GM21529 (cell line): ENCODE data around the gene MYLK.
"Not testable (repeated sequence)": the region's sequence is repeated elsewhere in the genome, so short reads cannot be mapped to it uniquely, and the experiment has no call there.

ENCODE experiments used
- ATAC-seq: cut with Tn5 transposase; IDR thresholded peaks from one replicate; pipeline ENCODE4 v1.9.1; 2021; ENCODE audit not compliant: unreplicated experiment

MYLK gene

DNA sequence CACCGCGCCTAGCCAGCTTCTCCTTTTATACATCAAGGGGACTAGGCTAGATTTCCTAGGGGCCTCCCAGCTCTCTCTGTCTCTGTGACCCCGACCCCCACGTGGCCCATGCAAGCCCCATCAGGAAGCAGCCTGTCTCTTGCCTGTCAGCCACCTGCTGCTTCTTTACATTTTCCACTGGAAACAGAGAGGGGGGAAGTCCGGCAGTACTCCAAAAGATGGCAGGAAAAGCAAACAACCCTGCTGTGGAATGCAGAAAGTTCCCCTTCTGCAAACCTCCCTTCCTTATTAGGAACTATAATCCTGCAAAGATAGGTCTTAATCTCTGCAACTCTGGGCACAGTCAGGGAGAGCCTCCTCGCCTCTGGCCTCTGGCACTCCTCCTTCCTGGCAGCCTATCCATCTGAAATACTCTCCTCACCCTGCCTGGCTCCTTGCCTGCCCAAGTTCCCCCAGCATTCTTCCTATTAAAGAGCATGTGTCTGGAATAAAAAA is 251.9 kb downstream of the MYLK start:
- ATAC-seq = no peak

DNA sequence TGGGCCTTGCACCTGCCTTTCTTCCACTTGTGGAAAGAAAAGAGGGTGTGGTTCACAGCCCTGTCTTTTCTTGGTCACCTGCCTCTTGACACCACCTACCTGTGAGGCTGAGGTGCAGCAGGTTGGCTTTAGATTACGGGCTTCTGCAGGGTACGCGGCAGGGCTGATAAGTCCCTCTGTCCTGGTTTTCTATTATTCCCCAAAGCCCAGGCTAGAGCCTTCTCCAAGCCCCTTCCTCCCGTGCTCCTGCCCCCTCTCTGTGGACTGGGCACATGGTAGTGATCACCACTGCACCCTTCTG is 254.4 kb downstream of the MYLK start:
- no peak for ATAC-seq

DNA sequence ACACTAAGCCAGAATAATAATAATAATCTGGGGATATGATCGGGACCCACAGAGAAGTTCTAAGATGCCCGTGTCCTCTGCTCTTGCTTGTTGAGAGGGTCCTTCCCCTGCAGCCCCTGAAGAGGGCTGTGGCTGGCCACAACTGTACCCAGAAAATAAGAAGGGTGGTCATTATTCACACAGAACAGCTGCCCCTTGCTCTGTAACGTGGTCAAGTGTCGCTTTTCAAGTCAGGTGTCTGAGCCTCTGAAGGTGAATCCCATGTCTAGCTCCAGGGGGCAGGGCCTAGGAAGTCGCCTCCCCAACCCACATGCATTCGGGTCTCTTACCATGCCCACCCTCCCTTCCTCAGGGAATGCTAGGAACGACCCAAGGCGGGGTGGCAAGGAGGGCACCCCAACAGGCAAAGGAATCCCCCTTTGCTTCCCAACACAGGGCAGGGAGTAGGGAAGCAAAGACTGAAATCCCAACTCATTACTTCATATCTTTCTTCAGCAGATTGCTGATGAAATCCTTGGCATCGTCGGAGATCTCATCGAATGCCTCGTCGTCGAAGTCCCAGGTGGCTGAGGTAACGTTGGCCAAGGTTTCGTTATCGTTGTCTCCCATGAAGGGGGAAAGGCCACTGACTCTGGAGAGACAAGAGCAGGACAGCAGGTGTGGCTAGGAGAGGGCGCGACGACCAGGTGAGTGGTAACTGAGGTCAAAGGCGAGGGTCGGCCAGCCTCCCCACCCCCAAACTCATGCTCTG is 255.0 kb downstream of the MYLK start:
- ATAC-seq = no peak

DNA sequence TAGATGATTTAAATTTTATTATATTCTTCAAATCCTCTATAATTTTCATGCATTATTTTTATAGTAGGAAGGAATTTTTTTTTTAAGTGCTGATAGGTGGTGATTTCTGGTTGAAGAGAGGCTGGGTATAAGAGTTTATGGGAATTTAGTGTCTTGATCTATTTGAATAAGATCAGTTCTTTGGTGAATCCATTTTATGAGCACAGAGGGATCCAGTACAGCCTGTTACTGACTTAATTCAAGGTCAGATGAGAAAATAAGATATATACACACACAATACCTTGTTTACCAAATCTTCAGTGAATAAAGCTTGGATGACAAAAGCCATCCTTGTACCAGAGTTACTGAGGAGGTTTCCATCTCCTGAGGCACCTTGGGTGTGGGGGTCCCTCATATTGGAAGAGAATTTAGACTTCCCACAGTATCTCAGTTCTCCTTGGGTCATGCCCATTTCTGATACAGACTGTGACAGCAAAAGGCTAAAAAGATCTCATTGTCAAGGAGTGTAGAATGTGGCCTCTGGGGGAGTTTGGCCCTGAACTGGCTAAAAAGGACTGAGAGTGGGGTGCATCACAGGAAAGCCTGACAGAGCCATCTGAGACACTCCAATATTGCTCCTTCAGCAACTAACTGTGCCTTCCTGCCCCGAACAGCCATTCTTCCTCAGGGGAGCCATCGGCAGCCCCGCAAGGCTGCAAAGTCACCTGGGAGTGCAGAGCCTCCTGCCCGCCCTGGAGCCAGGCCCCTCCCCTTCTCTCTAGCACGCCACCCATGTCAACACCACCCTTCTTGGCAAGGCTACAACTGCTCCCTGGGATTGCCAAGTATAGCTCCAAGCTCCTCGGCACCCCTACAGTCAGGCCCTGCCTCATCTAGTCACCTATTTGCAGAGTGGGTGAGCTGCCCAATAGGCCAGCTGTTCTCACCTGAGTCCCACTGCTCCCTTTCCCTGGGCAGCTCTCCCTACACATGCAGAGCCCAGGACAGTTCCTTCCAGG is 256.2 kb downstream of the MYLK start:
- ATAC-seq = no peak

DNA sequence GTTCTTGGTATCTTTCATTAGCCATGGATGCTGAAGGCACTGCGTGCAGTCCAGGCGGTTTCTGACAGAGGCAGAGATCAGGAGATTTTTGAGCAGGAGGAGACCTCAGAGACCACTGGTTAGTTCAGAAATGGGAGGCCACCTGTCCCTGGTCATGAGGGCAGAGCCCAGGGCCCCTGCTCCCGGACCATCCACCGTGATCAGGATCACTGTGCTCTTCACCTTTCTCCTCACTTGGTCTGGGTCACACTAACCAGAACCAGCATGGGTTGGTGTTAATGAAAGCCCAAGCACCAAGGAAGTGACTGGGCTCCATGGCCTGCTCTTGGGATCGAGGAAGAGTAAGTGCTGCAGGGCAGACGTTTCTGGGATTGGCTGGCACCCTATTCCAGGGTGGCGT is 257.3 kb downstream of the MYLK start:
- ATAC-seq = no peak

DNA sequence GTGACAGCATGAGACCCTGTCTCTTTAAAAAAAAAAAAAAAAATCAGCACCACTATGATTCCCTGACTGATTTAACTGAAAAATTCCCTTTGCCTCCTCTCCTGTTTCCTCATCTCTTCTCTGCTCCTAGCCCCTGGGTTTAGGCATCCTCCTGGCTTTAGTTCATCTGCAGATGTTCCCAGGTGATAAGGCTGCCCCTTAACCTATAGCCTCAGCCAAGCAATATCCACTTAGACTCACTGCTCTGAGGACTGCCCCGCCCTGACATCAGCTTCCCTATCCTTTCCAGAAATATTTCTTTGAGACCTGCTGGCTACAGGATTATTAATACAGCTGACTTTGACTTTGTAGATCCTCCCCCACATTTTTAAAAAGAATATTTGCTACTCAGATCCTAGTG is 259.8 kb downstream of the MYLK start:
- ATAC-seq = no peak

DNA sequence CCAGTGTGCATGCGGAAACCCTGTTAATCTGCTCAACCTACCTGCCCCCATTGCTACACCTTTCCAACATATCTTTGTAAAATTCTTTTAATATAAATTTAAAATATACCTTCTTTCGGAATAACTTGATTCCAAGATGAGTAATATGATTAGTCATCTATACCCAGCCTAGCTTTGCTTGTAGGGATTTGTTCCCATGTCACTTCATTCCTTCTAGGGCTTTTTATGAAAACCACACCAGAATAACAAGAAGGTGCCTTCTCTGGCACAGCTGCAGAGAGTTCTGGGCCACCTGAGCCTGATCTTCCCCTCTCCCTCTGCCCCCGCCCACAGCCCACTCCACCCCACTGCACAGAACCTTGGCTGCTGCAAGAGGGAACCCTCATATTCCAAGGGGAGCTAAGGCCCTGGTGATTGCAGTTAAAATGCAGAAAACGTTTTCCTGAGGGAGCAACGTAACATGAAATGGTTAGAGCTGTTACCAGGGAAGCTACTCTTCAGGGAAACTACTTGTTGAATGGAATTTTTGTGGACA is 260.7 kb downstream of the MYLK start:
- ATAC-seq = no peak

DNA sequence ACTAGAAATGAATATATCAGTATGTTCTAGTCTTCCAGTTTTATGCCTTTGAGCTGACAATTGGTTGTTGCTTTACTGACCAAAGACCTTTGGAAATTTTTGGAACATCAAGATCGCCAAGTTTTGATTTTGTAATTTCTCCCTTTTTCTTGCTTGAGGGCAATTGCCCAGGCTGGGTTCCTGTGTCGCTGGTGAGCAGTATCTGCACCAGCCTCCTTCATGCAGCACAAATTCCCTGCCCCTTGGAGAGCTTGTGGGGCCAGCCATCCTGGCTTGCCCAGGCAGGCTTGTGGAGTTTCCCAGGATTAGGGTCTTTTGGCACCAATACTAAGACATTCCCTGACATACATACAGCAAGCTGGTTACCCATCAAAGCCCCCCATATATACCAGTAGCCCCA is 261.4 kb downstream of the MYLK start:
- ATAC-seq = no peak

DNA sequence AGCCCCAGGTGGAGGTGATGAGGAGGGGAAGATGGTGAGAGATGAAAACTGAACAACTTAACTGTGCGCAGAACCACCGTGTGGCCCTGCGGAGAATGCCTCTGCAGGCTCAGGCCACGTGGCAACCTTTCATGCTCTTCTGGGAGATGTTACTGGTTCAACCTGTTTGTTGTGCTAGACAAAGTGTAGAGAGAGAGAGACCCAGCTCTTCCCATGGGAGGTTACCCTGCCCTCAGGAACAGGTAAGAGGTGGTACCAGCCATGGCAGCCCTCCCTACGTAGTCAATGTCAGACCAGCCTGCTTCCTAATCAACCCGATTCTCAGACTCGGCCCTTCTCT is 262.3 kb downstream of the MYLK start:
- ATAC-seq = no peak

DNA sequence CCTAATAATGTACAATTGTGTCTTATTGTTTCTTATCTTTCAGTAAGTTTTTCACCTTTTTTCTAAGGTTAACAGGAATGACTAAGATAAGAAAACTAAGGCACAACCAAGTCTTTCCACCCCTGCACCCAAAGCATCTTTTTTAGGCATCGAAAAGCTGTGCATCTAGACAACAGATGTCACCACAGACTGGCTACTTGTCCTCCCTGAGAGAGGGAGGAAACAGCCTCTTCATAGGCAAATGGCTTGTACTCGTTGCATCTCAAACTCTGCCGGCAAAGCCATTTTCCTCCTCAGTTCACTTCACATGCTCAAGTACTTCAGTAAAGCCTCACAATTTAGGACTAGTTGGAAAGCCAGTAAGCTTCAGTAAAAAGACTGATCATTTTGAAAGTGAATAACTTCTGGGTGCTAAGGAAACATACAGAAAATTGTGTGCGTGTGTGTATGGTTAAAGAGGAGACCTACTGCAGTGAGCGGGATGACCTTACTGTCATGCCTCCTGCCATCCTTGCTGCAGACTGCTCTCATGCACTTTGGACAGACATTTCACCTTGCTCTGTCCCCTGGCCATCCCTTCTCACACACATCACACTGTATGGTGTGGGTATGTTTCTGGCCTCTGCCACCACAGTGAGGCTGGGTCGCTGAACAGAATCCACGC is 262.8 kb downstream of the MYLK start:
- ATAC-seq = no peak

DNA sequence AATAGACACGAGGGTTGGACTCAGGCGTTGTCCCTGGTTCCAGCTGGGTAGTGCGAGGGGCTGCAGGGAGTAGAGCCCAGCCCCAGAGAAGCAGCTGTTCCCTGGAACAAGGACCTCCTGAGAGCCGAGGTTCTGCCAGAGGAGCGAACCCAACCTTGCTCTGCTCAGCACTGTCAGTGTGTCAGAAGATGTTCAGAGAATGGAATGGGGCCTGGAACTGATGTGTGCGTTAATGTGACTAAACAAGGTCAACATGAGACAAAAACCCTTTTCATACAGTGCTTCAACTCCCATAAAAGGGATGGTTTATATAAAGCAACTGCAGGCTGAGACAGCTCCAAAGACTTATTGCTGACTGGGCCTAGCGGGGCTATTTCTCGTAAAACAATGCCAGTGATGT is 263.8 kb downstream of the MYLK start:
- no peak for ATAC-seq

DNA sequence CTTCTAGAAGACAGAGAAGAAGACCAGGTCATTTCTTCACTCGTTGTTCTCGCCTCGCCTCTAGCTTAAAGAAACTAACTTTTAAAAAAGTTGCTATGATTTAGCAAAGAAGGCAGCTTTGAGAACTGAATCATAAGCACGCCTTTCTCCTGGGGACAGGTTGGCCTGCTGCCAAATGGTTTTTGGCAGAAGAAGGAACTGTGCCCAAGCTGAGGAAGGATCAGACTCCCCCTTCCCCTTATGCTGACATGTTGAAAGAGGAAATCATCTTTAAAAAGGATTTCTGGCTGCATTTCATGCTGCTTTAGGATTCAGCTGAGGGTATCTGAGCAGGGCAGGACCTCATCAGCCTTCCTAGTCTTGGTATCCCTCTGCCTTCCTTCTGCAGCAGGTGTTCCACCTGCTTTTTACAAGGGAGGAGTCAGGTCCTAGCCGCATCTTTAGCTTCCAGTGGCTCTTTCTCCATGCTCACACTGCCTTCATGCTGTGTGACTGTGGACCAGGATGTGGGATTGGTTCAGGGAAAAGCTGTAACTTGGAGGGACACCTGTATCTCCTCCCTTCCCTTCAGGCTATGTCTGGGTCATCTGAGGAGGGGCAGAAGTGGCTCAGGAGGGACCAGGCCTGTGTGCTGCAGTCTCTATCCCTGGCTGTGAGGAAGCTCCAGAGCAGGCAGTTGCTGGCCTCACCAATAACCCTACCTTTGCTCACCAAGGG is 265.2 kb downstream of the MYLK start:
- no peak for ATAC-seq

DNA sequence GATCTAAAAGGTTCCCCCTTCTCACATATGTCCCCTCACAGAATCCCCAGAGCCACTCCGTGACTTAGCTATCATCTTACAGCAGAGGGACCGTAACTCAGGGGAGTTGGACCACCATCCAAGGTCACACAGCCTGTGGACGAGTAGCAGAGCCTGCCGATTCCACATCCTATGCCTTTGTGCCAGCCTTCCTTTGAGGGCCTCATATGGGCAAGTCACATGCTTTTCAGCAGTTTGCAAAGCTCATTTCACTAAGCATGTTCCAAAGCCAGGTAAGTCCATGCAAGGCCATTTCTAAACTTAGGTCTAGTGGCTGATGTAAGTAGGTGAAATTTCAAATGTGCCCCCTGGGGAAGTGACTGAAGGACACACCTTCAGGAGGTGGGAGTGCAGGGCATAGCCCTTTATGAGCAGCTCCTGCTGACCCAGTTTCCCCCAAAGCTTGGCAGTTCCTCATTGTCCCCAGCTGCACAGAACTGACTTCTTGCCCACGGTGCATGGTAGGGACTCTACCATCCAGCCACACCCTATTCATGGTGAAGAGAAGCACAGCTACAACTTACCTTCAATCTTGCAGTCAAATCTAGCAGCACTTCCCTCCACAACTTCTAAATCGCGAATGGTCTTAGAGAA is 265.9 kb downstream of the MYLK start:
- no peak for ATAC-seq

DNA sequence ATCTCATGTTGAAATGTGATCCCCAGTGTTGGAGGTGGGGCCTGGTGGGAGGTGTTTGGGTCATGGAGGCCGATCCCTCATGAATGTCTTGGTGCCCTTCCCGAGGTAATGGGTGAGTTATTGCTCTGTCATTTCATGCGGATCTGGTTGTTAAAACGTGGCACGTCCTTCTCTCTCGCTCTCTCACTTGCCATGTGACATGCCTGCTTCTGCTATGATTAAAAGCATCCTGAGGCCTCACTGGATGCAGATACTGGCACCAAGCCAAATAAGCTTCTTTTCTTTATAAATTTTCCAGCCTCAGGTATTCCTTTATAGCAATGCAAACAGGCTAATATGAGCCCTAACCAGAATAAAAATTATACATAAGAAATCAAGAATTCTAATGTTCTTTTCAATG is 267.5 kb downstream of the MYLK start:
- ATAC-seq = no peak

DNA sequence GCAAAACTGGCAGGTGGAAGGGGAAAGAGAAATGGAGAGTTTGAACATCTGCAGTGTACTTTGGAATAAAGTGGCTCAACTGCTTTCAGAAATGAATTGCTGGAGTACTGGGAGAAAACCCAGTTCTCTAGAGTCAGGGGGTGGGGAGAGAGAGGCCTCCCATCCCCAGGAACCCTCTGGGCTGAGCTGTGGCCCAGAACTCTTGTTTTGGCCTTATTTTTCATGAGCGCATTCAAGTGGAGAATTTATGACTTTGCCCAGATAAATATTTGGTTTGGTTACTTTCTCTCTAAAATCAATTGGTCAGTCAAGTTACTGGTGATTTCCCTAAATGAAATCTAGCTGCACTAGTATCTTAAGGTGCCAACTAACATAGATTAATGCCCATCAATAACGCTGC is 270.6 kb downstream of the MYLK start:
- no peak for ATAC-seq

DNA sequence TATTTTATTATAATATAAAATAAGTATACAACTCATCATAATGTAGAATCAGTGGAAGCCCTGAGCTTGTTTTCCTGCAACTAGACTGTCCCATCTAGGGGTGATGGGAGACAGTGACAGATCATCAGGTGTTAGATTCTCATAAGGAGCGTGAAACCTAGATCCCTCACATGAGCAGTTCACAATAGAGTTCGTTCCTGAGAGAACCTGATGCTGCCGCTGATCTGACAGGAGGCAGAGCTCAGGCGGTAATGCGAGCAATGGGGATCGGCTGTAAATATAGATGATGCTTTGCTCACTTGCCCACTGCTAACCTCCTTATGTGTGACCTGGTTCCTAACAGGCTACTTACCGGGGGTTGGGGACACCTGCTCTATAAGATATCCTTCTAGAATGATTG is 272.5 kb downstream of the MYLK start:
- not testable (repeated sequence) for ATAC-seq

DNA sequence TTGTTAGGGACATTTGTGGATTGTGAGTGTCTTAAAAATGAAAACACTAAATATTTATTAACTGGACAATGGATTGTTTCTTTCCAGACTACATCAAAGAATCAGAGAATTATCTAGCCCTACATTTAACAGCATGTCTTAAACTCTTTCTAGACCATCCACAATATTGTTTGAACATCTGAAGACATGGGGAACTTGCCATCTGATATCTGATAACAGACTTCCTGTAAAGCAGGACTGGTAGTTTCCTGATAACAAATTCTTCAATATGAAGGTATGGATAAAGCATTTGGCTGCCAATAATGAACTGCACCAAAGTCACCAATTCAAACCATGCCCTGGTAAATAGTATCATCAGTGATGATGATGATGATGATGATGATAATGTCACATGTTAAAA is 273.1 kb downstream of the MYLK start:
- ATAC-seq = no peak

DNA sequence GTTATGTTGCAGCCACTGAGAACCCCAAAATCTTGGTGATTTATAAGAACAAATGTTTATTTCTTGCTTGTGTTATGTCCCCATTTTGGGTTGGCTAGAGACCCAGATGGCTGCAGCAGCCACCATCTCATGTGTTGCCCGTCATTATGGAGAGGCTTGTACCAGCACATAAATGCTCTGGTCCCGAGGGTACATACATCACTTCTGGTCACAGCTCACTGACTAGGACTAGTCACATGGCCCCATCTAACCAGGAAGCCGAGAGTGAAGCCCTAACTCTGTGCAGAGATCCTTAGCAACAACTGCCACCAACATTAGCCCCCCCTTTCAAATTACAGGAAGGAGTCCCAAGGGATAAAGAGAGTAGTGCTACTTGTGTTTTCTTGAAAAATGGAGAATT is 273.8 kb downstream of the MYLK start:
- ATAC-seq = peak; percentile 85

DNA sequence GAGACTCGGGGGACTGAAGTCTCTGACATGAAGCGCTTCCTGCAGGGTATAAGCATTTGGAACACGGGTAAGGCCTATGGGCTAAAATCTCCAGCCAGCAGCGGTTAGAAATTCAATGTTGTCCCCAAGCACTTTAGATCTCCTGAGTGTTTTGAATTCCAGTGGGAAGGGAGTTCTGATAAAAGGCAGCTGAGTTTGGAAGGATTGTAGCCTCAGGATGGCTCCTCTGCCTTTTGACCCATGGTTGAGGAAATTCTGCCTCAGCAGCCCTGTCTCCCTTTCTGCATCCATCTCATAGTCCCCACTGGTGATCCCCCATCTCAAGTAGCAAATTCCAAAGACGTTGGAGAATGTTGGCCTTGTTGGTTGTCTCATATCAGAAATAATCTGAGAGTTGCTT is 275.1 kb downstream of the MYLK start:
- no peak for ATAC-seq

DNA sequence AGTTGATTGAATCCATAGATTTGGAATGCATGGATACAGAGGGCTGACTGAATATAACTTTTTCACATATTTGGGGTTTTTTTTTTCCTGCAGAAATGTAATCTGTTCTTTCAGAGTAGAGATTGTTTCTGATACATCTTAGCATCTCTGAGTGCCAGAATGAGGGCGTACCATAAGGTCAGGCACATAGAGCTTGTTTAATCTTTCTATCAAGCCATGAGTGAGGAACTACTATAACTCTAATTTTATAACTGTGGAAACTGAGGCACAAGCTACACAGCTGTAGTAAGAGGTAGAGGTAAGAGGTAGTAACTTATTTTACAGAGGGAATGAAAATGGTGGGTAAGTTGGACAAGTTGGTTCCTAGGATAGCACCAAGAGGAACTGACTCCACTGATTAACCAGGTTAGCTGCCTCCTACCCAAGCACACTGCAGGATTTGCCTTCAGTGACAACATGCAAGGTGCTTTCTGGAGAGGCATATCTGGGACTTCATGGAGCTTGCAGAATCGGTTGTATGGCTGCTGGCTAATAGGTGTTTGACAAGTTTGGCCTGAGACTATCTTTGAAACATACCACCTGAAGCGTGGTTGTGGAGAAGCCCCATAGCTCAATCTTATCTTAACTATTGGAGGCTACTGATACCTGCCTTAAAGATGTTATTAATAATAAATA is 275.7 kb downstream of the MYLK start:
- ATAC-seq = no peak
